GM18873 (cell line): ENCODE measurements around the gene HAGHL.
"Not testable (repeated sequence)": the region's sequence is repeated elsewhere in the genome, so short reads cannot be mapped to it uniquely, and the experiment has no call there.

Experiments used
- ATAC-seq: cut with Tn5 transposase; IDR thresholded peaks from one replicate; pipeline ENCODE4 v1.9.1; 2021; ENCODE audit warnings: mild to moderate bottlenecking, moderate library complexity, moderate number of reproducible peaks; ENCODE audit not compliant: unreplicated experiment, low FRiP score

Gene HAGHL

DNA sequence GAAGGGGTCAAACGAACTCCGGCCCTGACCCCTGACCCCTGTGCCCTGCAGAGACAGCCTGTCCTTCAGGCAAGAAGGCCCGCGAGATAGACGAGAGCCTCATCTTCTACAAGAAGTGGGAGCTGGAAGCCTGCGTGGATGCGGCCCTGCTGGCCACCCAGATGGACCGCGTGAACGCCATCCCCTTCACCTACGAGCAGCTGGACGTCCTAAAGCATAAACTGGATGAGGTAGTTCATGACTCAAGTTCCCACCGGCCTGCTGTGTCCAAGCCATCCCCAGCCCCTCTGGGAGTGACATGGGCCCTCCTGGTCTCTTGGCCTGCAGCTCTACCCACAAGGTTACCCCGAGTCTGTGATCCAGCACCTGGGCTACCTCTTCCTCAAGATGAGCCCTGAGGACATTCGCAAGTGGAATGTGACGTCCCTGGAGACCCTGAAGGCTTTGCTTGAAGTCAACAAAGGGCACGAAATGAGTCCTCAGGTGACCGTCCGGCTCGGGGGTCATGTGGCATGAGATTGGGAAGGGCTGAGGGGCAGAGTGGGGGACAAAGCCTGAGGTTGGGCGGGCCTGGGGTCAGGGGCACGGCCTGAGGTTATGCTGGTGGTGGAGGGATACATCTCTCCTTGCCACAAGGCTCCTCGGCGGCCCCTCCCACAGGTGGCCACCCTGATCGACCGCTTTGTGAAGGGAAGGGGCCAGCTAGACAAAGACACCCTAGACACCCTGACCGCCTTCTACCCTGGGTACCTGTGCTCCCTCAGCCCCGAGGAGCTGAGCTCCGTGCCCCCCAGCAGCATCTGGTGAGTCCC is 39.3 kb downstream of the HAGHL start:
- no peak for ATAC-seq

DNA sequence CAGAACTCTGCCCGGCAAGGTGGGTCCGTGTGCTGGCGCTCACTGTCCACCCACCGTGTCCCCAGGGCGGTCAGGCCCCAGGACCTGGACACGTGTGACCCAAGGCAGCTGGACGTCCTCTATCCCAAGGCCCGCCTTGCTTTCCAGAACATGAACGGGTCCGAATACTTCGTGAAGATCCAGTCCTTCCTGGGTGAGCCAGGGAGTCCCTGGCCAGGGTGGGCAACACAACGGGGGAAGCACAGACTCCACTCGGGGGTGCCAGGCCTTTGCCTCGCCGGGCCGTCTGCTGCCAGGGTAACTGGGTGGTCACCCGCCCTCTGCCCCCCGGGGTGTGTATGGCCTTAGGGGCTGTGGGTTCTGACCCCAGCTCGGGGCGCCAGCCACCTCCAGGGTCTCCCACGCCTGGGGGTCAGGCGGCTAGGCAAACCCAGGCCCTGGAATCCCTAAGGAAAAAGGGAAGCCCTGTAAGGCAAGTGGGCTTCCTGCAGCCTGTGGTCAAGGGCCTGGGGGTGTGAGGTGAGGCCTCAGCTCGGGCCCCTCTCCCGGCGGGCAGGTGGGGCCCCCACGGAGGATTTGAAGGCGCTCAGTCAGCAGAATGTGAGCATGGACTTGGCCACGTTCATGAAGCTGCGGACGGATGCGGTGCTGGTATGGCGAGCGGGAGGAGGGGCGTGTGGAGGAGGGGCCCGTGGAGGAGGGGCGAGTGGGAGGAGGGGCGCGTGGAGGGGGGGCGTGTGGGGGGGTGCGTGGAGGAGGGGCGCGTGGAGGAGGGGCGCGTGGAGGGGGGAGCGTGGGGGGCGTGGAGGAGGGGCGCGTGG is 40.1 kb downstream of the HAGHL start:
- ATAC-seq = no peak

DNA sequence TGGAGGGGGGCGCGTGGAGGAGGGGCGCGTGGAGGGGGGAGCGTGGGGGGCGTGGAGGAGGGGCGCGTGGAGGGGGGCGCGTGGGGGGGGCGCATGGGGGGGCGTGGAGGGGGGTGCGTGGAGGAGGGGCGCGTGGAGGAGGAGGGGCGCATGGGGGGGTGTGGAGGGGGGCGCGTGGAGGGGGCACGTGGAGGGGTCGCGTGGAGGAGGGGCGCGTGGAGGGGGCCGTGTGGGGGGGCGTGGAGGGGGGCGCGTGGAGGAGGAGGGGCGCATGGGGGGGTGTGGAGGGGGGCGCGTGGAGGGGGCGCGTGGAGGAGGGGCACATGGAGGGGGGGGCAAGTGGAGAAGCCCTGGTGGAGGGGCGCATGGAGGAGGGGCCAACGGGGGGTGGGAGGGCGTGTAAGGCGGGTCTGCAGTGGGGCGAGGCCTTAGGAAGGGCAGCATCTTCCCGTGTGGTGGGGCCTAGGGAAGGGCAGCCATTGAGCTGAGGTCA is 40.9 kb downstream of the HAGHL start:
- no peak for ATAC-seq

DNA sequence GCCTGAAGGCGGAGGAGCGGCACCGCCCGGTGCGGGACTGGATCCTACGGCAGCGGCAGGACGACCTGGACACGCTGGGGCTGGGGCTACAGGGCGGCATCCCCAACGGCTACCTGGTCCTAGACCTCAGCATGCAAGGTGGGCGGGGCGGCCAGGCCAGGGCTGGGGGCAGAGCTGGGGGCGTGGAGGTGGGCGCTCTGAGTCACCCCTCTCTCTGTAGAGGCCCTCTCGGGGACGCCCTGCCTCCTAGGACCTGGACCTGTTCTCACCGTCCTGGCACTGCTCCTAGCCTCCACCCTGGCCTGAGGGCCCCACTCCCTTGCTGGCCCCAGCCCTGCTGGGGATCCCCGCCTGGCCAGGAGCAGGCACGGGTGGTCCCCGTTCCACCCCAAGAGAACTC is 41.5 kb downstream of the HAGHL start:
- ATAC-seq = no peak

DNA sequence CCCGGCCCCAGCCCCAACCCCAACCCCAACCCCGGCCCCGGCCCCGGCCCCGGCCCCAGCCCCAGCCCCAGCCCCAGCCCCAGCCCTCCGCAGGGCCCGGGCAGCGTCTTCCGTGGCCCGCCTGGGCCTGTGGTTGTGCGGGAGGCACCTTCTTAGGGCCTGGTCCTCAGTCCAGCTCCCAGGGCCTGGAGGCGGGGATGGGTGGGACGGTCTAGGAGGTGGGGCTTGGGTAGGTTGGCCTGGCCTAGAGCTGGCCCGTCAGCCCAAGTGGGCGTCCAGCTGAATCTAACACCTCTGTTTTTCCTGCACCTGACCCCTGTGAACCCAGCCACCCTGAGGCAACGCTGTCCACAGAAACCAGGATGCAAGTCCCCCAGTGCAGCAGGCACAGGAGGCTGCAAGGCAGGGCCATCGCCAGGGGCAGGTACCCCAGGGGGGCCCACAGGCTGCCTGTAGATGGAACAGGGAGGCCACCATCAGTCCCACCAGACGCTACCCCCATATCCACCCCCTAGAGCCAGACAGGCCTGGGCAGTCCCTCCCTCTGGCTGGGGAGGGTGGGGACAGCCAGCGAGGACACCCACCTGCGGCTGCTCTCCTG is 42.4 kb downstream of the HAGHL start:
- ATAC-seq = no peak

DNA sequence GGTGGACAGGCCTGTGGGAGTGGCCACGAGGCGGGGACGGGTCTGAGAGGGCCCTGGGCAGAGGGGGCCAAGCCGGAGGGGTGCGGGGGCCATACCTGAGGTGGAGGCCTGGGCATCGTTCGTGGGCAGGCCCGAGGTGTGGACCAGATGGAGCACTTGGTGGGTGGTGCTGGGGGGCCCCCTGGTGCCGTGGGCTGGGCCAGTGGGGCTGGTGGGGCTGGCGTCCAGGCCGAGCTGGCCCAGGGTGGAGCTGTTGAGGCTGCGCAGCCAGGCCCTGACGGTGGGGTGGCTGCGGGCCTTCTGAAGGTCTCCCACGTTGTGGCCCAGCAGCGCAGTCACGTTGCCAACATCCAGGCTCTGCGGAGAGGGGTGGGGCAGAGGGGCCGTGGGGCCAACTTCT is 43.0 kb downstream of the HAGHL start:
- ATAC-seq = no peak

DNA sequence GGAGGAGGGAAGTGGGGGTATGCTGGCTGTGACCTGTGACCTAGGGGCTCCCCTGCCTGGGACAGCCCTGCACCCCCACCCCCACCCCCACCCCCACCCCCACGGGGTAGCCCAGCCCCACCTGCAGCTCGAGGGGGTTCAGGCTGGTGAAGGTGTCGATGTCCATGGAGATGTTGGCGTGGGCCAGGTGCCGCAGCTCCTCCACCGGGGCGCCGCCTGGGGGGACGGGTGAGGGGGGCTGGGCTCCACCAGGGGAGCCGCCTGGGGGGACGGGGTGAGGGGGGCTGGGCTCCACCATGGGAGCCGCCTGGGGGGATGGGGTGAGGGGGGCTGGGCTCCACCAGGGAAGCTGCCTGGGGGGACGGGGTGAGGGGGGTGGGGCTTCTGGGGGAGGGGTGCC is 43.5 kb downstream of the HAGHL start:
- no peak for ATAC-seq

DNA sequence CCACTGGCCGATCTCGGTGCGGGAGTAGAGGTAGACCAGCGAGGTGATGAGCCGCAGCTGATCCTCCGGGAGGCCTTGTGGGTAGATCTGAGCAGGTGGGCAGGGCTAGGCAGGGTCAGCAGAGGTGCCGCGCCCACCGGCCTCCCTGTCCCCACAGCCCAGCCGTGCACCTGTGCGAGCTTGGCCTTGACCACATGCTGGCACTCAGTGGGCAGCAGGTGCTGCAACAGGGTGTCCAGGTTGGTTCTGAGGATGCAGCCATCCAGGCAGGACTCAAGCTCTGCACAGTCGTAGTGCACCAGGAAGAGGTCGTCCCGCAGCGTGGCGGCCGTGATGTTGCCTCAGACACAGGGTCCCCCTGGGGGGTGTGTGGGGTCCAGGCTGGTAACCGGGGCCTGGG is 46.1 kb downstream of the HAGHL start:
- ATAC-seq = no peak

DNA sequence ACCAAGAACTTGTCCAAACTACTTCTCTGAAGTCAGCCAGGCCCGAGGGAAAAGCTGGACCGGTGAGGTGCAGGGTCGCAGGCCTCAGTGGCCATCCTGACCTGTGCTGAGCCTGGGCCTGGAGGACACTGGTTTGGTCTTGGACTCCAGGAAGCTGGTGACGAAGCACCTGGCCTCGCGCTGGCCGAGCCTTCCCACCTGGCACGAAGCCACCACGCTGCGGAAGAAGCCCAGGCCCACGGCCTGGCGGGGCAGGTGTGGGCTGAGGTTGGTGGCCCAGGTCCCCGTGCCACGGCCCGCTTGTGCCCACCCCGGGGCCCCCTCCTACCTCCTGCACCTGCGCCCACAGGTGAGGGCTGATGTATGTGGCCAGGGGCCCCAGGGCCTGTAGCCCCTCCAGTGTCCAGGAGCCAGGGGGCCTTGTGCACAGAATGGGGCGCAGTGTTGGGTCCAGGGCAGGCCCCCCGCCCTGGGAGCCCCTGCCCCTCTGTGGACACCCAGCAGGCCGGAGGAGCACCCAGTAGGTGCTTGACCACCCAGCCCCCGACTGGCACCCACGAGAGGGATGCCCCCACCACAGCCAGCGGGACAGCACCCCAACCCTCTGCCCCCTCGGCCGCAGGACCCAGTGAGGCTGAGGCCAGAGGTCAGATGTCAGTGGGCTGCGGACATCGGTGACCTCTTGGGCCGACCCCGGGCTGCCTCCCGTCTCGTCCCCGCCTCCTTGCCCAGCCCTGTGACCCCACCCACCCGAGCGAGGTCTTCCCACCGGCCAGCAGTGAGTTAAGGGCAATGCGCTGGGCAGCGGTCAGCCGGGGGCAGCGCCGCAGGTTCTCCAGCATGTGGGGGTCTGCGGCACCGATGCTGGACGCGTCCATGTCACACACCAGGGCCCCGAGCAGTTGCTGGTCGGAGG is 47.4 kb downstream of the HAGHL start:
- ATAC-seq = no peak

DNA sequence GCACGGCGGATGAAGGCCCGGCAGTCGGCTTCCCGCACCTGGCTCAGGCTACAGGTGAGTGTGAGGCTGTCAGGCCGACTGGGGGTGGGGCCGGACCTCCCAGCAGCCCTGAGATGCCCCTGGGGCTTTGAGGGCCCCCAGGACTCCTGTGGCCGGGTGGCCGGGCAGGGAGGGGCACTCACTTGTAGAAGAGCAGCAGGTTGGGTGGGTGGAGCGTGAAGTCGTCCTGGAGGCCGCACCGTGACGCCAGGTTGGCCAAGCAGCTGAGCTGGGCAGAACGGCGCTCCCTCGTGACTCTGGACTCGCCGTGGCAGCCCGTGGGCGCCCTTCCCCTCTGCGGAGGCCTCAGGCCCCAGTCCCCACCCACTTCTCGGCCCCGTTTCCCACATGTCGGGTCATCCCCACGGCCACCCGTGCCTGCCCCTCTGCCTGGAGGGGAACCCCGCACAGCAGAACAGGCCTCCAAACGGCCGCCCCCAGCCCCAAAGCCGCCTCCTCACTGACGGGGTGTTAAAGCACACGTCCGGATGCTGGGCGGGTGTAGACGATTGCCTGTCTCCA is 48.4 kb downstream of the HAGHL start:
- ATAC-seq = no peak

DNA sequence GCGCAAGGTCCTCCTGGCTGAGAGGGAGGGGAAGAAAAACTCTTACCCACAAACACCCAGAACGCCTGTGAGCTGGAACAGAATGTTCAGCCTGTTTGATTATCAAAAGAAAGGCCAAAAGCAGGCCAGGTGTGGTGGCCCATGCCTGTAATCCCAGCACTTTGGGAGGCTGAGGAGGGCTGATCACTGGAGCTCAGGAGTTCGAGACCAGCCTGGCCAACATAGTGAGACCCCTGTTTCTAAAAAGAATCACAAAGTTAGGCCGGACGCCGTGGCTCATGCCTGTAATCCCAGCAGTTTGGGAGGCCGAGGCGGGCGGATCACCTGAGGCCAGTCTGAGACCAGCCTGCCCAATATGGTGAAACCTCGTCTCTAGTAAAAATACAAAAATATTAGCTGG is 49.4 kb downstream of the HAGHL start:
- not testable (repeated sequence) for ATAC-seq

DNA sequence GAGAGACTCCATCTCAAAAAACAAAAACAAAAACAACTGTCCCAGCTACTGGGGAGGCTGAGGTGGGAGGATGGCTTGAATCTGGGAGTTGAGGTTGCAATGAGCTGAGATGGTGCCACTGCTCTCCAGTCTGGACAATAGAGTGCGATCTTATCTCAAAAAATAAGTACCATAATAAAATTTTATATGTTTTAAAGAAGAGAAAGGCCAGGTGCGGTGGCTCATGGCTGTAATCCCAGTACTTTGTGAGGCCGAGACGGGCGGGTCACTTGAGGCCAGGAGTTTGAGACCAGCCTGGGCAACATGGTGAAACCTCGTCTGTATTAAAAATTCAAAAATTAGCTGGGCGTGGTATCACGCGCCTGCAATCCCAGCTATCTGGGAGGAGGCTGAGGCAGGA is 49.9 kb downstream of the HAGHL start:
- no peak for ATAC-seq

DNA sequence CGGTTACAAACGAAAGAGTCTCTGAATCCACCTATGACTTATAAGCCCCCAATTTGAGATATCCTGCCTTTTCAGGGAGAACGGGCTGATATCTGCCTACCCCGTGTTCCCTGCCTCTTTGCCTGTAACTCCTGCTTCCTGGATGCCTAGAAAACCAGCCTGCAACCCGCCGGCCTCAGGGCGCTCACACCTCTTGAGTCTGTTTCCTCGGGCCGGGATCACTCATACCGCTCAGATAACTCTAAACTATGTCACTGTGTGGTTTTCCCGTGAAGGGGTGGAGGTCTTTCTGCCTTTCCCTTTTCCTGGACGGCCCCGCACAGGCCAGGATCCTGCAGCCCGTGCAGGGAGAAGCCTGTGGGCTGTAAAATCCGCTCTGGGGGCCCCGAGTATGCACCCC is 50.9 kb downstream of the HAGHL start:
- ATAC-seq = no peak

DNA sequence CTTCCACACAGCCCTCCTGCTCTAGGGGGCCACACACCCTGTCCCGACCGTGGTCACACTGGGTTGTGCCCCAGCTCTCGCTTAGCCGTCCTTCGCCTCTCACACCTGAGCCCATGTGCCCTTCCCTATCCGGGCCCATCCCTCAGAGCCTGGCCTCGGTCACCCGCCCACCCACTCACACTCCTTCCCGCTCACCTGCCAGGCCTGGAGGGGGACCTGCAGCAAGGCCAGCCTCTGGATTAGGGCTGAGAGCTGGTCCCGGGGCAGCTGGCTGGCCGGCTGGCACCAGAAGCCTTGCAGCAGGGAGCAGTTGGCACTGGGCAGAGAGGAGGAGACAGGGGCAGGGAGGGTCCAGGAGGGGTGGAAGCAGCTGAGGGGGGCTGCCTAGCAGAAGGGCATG is 51.5 kb downstream of the HAGHL start:
- ATAC-seq = no peak

DNA sequence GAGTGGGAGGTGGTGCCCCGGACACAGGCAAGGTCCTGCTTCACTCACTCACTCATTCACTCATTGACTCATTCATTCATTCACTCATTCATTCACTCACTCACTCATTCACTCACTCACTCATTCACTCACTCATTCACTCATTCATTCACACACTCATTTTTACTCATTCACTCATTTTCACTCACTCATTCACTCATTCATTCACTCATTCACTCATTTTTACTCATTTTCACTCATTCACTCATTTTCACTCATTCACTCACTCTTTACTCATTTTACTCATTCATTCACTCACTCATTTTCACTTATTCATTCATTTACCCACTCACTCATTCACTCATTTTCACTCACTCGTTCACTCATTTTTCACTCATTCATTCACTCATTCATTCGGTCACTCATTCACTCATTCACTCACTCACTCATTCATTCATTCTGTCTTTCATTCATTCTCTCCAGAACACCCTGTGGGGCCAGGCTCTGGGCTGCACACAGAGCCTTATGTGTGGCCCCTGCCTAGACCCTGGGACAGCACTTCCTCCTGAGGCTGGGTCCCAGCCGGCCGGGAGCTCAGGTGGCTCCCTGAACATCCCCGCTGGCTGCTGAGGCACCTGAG is 52.1 kb downstream of the HAGHL start:
- ATAC-seq = no peak
